ENCODE measurements around the gene ZNF253.

GRCh38 chr19:19900729-19901444, 35.2 kb downstream of the ZNF253 start, which contains the start of gene ZNF93:
- TF ChIP-seq ARNTL (CRISPR knock-in tag; IDR thresholded peaks at IDR 0.05; ENCODE audit: borderline replicate concordance, low read depth) (no peak), ESRRG (CRISPR knock-in tag; IDR thresholded peaks at IDR 0.05) (no peak), TOX (CRISPR knock-in tag; IDR thresholded peaks at IDR 0.05; ENCODE audit: borderline replicate concordance) (no peak), PPARA (CRISPR knock-in tag; IDR thresholded peaks at IDR 0.05; ENCODE audit: borderline replicate concordance) (no peak), ZFP30 (CRISPR knock-in tag; IDR thresholded peaks at IDR 0.05) (no peak), RARB (CRISPR knock-in tag; IDR thresholded peaks at IDR 0.05) (no peak), ZC3H10 (CRISPR knock-in tag; IDR thresholded peaks at IDR 0.05) (no peak), OSR1 (CRISPR knock-in tag; IDR thresholded peaks at IDR 0.05) (no peak), ZNF565 (CRISPR knock-in tag; conservative IDR thresholded peaks at IDR 0.05; ENCODE audit: low read depth) (no peak), SNAI2 (CRISPR knock-in tag; IDR thresholded peaks at IDR 0.05) (no peak), ZFP3 (CRISPR knock-in tag; IDR thresholded peaks at IDR 0.05) (no peak), CREB5 (CRISPR knock-in tag; IDR thresholded peaks at IDR 0.05; ENCODE audit: low read depth) (no peak), POU6F1 (CRISPR knock-in tag; IDR thresholded peaks at IDR 0.05; ENCODE audit: borderline replicate concordance, low read depth) (no peak)
- TF ChIP-seq, protein P1, sequence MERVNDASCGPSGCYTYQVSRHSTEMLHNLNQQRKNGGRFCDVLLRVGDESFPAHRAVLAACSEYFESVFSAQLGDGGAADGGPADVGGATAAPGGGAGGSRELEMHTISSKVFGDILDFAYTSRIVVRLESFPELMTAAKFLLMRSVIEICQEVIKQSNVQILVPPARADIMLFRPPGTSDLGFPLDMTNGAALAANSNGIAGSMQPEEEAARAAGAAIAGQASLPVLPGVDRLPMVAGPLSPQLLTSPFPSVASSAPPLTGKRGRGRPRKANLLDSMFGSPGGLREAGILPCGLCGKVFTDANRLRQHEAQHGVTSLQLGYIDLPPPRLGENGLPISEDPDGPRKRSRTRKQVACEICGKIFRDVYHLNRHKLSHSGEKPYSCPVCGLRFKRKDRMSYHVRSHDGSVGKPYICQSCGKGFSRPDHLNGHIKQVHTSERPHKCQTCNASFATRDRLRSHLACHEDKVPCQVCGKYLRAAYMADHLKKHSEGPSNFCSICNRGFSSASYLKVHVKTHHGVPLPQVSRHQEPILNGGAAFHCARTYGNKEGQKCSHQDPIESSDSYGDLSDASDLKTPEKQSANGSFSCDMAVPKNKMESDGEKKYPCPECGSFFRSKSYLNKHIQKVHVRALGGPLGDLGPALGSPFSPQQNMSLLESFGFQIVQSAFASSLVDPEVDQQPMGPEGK (CRISPR knock-in tag; IDR thresholded peaks at IDR 0.05; ENCODE audit: borderline replicate concordance) = no peak

Measured in SK-N-SH treated with all-trans-retinoic acid at 6 μM for 48 hours (cell line).